ENCODE data around the gene FBRSL1.
"Not testable (repeated sequence)": the region's sequence is repeated elsewhere in the genome, so short reads cannot be mapped to it uniquely, and the experiment has no call there.

FBRSL1 gene

GRCh38 chr12:132453361-132454192, 36.4 kb upstream of the FBRSL1 start:
- DNase-seq (ENCODE audit: low spot score) = no peak

DNA sequence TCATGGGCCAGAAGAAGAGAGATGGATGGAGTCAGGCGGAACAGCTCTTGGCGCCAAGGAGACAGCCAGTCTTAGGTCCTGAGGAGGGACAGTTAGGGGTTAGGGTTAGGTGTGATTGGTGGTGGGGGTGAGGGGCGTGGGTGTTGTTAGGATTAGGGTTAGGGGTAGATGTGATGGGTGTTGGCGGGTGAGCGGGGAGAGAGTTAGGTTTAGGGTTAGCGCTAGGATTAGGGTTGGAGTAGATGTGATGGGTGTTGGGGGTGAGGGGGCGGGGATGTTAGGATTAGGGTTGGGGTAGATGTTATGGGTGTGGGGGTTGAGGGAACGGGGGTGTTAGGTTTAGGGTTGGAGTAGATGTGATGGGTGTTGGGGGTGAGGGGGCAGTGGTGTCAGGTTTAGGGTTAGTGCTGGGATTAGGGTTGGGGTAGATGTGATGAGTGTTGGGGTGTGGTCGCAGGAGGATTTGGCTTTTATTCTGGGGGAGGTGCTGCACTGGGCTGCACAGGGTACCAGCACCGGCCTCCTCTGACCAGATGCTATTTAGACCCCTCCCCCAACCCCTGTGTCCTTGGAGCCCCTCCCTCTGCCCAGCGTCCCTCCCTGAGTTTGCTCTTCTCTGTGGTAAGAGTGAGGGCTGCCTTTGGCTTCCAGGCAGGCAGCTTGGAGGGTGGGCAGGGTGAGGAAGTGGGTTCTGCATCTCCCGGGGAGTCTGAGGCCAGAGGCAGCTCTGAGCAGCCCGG, 35.6 kb upstream of the FBRSL1 start:
- DNase-seq (ENCODE audit: low spot score) = no peak

GRCh38 chr12:132454933-132455418, 35.0 kb upstream of the FBRSL1 start:
- no peak for DNase-seq (ENCODE audit: low spot score)

- DNase-seq (ENCODE audit: low spot score) = no peak
Observed at GRCh38 chr12:132455565-132455964, 34.4 kb upstream of the FBRSL1 start.

- DNase-seq (ENCODE audit: low spot score) = no peak
Observed at GRCh38 chr12:132456186-132456943, 33.6 kb upstream of the FBRSL1 start.

DNA sequence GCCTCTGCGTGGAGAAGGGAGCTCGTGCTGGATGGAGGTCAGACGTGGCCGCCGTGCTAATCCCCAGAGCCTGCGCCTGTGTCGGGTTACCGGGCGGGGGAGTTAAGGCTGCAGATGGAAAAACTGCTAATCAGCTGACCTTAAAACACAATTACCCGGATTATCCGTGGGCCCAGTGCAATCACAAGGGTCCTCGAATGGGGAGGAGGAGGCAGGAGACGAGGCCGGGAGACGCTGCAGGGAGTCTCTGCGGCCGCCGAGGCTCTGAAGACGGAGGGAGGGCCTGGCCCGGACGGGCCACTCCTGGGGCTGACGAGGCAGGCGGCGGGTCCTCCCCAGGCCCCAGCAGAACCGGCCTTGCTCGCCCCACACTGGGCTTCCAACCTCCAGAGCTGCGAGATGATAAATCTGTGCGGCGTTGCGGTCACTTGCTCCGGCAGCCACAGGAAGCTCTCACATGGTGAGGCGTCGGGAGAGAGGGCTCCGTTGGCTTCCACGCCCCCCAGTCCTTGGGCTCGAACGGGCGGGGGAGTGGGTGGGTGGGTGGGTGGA, 32.9 kb upstream of the FBRSL1 start:
- DNase-seq (ENCODE audit: low spot score) = no peak

DNA sequence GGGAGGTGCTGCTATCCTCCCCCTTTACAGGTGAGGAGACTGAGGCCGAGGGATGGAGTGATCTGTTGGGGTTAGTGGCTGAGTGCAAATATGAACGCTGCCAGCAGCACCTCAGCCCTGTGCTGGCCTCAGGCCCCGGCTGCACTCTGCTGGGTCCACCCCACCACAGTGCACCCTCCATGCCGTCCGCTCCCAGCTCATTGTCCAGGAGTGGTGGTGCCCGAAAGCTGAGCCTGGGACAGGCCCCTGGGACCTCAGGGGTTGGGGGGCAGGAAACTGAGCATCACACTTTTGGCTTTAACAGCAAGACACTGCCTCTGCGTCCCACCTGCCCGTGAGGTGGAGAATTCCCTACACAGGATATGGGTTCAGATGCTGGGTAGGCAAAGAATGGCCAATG, 31.5 kb upstream of the FBRSL1 start:
- no peak for DNase-seq (ENCODE audit: low spot score)

DNA sequence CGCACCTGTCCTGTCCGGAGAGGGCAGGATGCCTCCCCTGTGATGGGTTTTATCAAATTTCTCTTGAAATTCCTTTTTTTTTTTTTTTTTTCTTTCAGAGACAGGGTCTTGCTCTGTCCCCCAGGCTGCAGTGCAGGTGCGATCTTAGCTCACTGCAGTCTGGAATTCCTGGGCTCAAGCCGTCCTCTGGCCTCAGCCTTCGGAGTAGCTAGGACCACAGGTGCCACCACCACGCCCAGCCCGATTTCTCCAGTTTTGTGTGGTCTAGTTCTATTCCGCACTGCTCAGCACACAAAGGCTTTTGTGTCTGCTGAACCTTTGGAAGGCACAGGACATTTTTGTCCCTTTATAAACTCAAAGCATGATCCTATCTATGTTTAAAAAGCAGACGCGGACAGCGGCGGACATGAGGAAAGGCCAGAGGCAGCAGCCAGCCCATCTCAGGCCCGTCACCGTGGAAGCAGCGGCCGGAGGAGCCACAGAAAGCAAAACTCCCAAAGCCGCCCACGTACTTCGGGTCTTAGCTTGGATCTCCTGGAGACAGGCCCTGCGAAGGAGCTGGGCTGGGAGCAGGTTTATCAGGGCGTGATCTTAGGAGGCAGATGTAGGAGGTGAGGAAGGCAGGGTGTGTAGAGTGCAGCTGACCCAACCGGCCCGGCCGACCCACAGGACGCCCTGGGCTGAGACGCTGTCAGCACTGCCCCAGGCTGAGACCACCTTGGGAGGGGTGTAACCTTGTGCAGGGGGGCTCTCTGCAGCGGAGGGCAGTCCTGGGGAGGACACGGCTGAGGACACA, 30.9 kb upstream of the FBRSL1 start:
- DNase-seq (ENCODE audit: low spot score) = no peak

DNA sequence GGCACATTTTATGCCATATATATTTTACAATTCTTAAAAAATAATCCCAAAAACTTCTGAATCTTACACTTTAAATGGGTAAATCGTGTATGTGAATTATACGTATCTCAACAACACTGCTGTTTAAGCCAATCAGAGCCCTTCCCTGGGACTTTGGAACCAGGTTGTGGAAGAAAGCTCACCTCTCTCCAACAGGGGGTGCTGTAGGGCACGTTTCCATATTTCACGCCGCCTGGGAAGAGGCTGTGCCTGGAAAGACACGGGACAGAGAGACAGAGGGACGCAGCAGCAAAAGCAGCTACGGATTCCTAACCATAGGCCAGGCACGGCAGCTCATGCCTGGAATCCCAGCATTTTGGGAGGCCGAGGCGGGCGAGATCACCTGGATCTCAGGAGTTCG, 29.4 kb upstream of the FBRSL1 start:
- DNase-seq (ENCODE audit: low spot score) = no peak

DNA sequence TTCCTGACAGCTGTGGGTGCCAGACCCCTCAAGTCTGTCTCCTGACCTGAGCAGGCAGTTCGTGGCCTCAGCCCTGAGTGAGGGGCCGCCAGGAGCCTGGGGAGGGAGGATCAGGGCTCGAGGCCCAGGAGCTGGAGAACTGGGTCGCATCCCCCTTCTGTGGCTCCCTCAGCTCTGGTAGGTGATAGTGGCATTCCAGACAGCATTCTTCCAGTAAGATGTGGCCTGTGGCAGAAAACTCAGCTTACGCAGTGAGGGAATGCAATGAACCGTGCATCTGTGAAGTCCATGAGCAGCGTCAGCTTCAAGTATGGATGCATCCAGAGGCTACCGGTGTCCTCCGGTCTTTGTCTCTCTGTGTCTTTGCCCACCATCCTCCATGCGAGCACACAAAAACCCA, 28.4 kb upstream of the FBRSL1 start:
- no peak for DNase-seq (ENCODE audit: low spot score)

GRCh38 chr12:132462788-132463187, 27.2 kb upstream of the FBRSL1 start:
- DNase-seq (ENCODE audit: low spot score) = no peak

DNA sequence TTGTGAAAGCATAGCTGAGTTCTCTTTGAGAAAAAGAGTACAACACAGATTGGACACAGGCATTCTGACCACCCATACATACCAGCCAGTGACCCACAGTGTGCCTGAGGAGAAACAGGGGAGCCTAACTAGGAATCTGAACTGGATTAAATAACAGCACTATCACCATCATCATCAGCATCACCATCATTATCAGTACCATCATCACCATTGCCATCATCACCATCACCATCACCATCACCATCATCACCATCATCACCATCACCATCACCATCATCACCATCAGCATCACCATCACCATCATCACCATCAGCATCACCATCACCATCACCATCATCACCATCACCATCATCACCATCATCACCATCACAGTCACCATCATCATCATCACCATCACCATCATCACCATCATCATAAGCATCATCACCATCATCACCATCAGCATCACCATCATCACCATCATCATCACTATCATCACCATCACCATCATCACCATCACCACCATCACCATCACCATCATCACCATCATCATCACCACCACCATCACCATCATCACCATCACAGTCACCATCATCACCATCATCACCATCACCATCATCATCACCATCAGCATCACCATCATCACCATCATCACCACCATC, 26.5 kb upstream of the FBRSL1 start:
- DNase-seq (ENCODE audit: low spot score) = not testable (repeated sequence)

DNA sequence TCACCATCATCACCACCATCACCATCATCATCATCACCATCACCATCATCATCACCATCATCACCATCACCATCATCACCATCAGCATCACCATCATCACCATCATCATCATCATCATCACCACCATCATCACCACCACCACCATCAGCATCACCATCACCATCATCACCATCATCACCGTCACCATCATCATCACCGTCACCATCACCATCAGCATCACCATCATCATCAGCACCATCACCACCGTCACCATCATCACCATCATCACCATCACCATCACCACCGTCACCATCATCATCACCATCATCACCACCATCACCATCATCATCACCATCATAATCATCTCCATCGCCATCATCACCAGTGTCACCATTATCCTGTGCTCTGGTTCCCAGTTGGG, 25.6 kb upstream of the FBRSL1 start:
- DNase-seq (ENCODE audit: low spot score) = not testable (repeated sequence)

- DNase-seq (ENCODE audit: low spot score) = no peak
Observed at GRCh38 chr12:132464820-132465219, 25.1 kb upstream of the FBRSL1 start.

DNA sequence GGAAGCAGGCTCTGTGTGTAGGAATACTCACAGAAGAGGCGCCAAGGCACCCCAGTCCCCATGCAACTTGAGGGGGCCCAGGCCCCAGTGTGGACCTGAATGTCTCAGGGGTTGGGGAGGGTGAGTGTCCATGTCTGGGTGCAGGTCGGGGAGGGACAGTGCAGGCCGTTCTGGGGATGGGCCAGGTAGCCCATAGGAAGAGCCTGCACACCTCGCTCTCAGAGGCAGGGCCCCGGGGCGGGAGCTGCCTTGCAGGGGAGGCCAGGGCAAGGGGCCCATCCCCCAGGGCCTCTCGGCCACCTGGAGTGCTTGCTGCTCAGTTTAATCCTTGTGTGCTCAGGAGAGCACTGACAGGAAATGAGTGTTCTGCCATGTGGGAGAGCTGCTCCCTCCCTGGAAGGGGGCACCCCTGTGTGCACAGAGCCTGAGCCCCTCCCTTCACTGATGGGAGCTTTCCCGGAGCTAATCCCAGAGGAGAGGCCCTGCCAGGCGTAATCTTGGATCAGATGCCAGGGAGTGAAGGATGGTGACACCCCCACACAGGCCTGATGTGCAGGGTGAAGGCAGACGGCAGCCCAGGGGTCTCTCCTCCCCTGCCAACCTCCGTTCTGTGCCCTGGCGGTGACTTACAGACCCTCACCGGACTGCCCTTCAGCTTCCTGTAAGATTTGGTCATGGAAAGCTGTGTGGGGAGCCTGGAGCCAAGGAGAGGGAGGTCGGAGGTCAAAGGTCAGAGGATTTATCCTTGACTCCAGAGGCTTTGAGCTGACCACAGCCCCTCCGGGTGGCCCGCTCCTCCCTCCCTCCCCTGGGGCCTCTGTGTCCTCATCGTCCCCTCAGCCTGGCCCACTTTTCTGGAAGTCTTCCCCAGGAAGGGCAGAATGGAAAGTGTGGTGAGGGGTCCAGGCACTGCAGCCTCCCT, 24.4 kb upstream of the FBRSL1 start:
- no peak for DNase-seq (ENCODE audit: low spot score)

DNA sequence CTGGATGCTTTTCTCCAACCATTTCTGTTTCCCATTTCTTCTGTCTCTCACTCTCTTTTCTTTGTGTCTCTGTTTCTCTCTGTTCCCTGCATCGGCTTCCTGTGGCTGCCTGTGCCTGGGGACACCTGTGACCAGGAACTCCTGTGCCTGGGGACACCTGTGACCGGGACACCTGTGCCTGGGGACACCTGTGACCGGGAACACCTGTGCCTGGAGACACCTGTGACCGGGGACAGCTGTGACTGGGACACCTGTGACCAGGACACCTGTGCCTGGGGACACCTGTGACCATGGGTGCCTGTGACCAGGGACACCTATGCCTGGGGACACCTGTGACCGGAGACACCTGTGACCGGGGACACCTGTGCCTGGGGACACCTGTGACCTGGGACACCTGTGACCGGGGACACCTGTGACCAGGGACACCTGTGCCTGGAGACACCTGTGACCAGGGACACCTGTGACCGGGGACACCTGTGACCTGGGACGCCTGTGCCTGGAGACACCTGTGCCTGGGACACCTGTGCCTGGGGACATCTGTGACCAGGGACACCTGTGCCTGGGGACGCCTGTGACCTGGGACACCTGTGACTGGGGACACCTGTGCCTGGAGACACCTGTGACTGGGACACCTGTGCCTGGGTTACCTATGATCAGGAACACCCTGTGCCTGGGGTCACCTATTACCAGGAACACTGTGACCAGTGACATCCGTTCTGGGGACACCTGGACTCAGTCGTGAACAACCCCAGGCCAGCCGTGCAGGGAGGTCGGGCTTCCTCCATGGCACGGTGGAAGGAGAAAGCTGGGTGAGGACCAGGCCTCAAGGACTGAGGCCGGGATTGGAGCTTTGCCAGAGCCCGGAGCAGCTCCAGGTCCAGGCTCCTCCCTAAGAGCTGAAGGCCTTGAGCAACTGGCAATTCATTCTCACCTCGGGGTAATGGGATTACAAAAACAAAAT, 23.4 kb upstream of the FBRSL1 start:
- DNase-seq (ENCODE audit: low spot score) = no peak

DNA sequence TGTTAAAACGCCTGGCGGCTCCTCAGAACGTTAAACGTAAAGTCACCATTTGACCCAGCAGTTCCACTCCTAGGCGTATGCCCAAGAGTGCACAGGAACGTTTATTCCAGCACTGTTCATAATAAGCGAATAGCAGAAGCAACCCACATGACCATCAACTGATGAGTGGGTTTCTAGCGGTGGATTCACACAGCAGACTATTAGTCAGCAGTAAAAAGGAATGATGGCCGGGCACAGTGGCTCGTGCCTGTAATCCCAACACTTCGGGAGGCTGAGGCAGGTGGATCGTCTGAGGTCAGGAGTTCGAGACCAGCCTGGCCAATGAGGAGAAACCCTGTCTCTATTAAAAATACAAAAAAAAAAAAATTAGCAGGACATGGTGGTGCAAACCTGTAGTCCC, 22.4 kb upstream of the FBRSL1 start:
- DNase-seq (ENCODE audit: low spot score) = no peak

DNA sequence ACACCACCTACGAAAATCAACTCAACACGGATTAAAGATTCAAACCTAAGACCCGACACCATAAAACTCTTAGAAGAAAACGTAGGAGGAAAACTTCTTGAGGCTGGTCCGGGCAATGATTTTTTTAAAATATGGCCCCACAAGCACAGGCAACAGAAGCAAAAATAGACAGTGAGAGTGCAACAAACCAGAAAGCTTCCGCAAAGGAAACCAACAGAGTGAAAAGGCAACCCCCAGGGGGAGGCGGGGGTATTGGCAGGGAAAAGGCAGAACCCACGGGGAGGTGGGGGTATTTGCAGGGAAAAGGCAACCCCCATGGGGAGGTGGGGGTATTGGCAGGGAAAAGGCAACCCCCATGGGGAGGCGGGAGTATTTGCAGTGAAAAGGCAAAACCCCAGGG, 20.5 kb upstream of the FBRSL1 start:
- DNase-seq (ENCODE audit: low spot score) = no peak

DNA sequence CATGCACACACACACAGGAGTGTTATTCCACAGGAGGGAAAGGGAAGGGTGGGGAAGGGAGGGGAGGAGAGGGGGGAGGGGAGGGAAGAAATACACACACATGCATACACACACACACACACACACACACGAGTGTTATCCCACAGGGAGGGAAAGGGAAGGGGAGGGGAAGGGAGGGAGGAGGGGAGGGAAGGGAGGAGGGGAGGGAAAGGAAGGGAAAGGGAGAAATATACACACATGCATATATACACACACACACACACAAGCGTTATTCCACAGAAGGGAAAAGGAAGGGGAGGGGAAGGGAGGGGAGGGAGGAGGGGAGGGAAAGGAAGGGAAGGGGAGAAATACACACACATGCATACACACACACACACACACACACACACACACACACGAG, 19.6 kb upstream of the FBRSL1 start:
- no peak for DNase-seq (ENCODE audit: low spot score)

All from COLO829 (cell line).